ENCODE measurements around the gene RANBP3.
"Not testable (repeated sequence)": the region's sequence is repeated elsewhere in the genome, so short reads cannot be mapped to it uniquely, and the experiment has no call there.

The RANBP3 gene

GRCh38 chr19:5989388-5990074 lies 11.6 kb upstream of the RANBP3 start:
- Histone ChIP-seq H3K4me3 (ENCODE audit: low read depth, low read length, poor library complexity, severe bottlenecking) (peak overlapping the region; percentile 53), H2AFZ (ENCODE audit: low read length) (no peak overlapping the region), H3F3A (ENCODE audit: insufficient read depth, low read length) (no peaks in the 10 kb centered on the region), H3K27ac (ENCODE audit: low read depth, low read length, poor library complexity, severe bottlenecking) (no peak overlapping the region), H3K9me3 (ENCODE audit: low read length) (no peaks in the 10 kb centered on the region), H3K9ac (ENCODE audit: low read length) (no peak overlapping the region; the same call in 1 of the 2 replicates), H3K4me1 (ENCODE audit: insufficient read depth, low read length, severe bottlenecking) (peaks cover 13% of the 10 kb centered on the region), H3K9me2 (ENCODE audit: low read depth, low read length) (no peaks in the 10 kb centered on the region), H4K20me1 (ENCODE audit: insufficient read depth, low read length) (no peaks in the 10 kb centered on the region), H3K27me3 (ENCODE audit: insufficient read depth, low read length) (no peaks in the 10 kb centered on the region), H3K79me2 (ENCODE audit: insufficient read depth, low read length) (no peaks in the 10 kb centered on the region), H3K4me2 (ENCODE audit: low read length) (peak overlapping the region; percentile 65), H3K36me3 (ENCODE audit: insufficient read depth, low read length) (no peaks in the 10 kb centered on the region)
- TF ChIP-seq CTCF (IDR thresholded peaks at IDR 0.05; ENCODE audit: low read length), result no peak
- TF ChIP-seq EZH2 (IDR thresholded peaks at IDR 0.05; ENCODE audit: borderline replicate concordance, low read length), result no peak

GRCh38 chr19:5988517-5989387 lies 10.8 kb upstream of the RANBP3 start:
- Histone ChIP-seq H3K9ac (ENCODE audit: low read length) (no peak overlapping the region), H3K79me2 (ENCODE audit: insufficient read depth, low read length) (no peaks in the 10 kb centered on the region), H3K36me3 (ENCODE audit: insufficient read depth, low read length) (no peaks in the 10 kb centered on the region), H3K4me1 (ENCODE audit: insufficient read depth, low read length, severe bottlenecking) (peaks cover 13% of the 10 kb centered on the region), H3K4me3 (ENCODE audit: low read depth, low read length, poor library complexity, severe bottlenecking) (no peak overlapping the region), H3K27ac (ENCODE audit: low read depth, low read length, poor library complexity, severe bottlenecking) (no peak overlapping the region), H3K9me3 (ENCODE audit: low read length) (no peaks in the 10 kb centered on the region), H3K9me2 (ENCODE audit: low read depth, low read length) (no peaks in the 10 kb centered on the region), H2AFZ (ENCODE audit: low read length) (no peak overlapping the region), H3K4me2 (ENCODE audit: low read length) (no peak overlapping the region), H3K27me3 (ENCODE audit: insufficient read depth, low read length) (no peaks in the 10 kb centered on the region), H4K20me1 (ENCODE audit: insufficient read depth, low read length) (no peaks in the 10 kb centered on the region), H3F3A (ENCODE audit: insufficient read depth, low read length) (no peaks in the 10 kb centered on the region)
- TF ChIP-seq EZH2 (IDR thresholded peaks at IDR 0.05; ENCODE audit: borderline replicate concordance, low read length), result no peak
- no peak for TF ChIP-seq CTCF (IDR thresholded peaks at IDR 0.05; ENCODE audit: low read length)

GRCh38 chr19:5987077-5987818 lies 9.3 kb upstream of the RANBP3 start:
- Histone ChIP-seq H3K27ac (ENCODE audit: low read depth, low read length, poor library complexity, severe bottlenecking) (no peak overlapping the region), H3K36me3 (ENCODE audit: insufficient read depth, low read length) (no peaks in the 10 kb centered on the region), H3K4me3 (ENCODE audit: low read depth, low read length, poor library complexity, severe bottlenecking) (peak overlapping the region; percentile 47), H3K9me3 (ENCODE audit: low read length) (no peaks in the 10 kb centered on the region), H4K20me1 (ENCODE audit: insufficient read depth, low read length) (no peaks in the 10 kb centered on the region), H3K9ac (ENCODE audit: low read length) (peak overlapping the region; percentile 48; the same call in 1 of the 2 replicates), H2AFZ (ENCODE audit: low read length) (peak overlapping the region; percentile 34; the same call in 1 of the 2 replicates), H3F3A (ENCODE audit: insufficient read depth, low read length) (no peaks in the 10 kb centered on the region; the same call in 1 of the 2 replicates), H3K4me1 (ENCODE audit: insufficient read depth, low read length, severe bottlenecking) (peaks cover 13% of the 10 kb centered on the region), H3K79me2 (ENCODE audit: insufficient read depth, low read length) (no peaks in the 10 kb centered on the region), H3K4me2 (ENCODE audit: low read length) (peak overlapping the region; percentile 69), H3K9me2 (ENCODE audit: low read depth, low read length) (no peaks in the 10 kb centered on the region), H3K27me3 (ENCODE audit: insufficient read depth, low read length) (no peaks in the 10 kb centered on the region)
- TF ChIP-seq CTCF (IDR thresholded peaks at IDR 0.05; ENCODE audit: low read length) (peak; percentile 93), EZH2 (IDR thresholded peaks at IDR 0.05; ENCODE audit: borderline replicate concordance, low read length) (no peak)

- not testable (repeated sequence) for H3K4me2 ChIP-seq (ENCODE audit: low read length); H3K4me3 ChIP-seq (ENCODE audit: low read depth, low read length, poor library complexity, severe bottlenecking); H3F3A ChIP-seq (ENCODE audit: insufficient read depth, low read length); H3K9me3 ChIP-seq (ENCODE audit: low read length); H3K9me2 ChIP-seq (ENCODE audit: low read depth, low read length); H3K9ac ChIP-seq (ENCODE audit: low read length); H3K27ac ChIP-seq (ENCODE audit: low read depth, low read length, poor library complexity, severe bottlenecking); H2AFZ ChIP-seq (ENCODE audit: low read length); H3K36me3 ChIP-seq (ENCODE audit: insufficient read depth, low read length); H4K20me1 ChIP-seq (ENCODE audit: insufficient read depth, low read length); H3K27me3 ChIP-seq (ENCODE audit: insufficient read depth, low read length); H3K79me2 ChIP-seq (ENCODE audit: insufficient read depth, low read length)
- H3K4me1 ChIP-seq (ENCODE audit: insufficient read depth, low read length, severe bottlenecking), result peaks cover 13% of the 10 kb centered on the region
Observed at GRCh38 chr19:5985837-5986236, 7.9 kb upstream of the RANBP3 start.
